T1000 (cell line): ENCODE data around the gene GLIS1.
"Not testable (repeated sequence)": the region's sequence is repeated elsewhere in the genome, so short reads cannot be mapped to it uniquely, and the experiment has no call there.

ENCODE experiments used
- DNase-seq: peaks from one replicate; lab custom pipeline; 2025; ENCODE audit warnings: mixed read lengths; lab: John Stamatoyannopoulos, UW

The GLIS1 gene

DNA sequence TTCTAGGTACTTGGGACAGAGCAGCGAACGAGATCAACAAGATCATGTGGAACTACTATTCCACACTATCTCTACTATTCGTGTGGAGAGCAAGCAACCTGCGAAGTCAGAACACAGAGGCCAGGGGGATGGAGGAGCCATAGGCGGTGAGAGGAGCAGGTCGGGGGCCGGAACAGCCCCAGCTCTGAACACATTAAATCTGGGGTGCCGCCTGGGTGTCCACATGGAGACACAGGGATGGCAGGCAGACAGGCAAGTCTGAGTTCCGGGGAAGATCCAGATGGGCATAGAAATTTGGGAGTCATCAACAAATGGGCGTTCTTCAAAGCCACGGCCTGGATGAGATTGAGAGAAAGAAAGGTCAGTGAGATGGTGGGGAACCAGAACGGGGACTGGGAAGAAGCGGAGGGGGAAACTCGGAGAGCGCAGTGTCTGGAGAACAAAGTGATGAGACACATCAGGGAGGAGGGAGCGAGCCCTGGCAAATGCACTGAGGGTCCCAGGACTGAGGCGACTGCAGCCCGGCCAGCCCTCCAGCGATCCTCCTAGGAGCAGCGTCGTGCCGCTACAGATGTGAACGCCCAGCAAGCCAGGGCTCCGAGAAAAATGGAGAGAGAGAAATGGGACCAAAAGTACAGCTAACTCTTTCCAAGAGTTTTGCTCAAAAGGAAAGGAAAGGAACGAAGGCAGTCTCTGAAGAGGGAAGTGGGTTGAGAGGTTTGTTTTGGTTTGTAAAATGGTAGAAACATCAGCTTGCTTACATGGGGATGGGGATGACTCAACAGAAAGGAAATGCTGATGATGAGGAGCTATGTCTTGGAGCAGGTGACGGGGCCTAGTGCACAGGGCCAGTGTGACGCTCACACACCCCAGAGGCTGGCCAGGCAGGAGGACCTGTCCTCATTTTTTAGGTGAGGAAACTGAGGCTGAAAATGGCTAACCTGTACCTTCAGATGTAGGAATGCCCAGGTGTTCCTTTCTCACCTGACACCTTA, 84.5 kb downstream of the GLIS1 start:
- DNase-seq = no peak

DNA sequence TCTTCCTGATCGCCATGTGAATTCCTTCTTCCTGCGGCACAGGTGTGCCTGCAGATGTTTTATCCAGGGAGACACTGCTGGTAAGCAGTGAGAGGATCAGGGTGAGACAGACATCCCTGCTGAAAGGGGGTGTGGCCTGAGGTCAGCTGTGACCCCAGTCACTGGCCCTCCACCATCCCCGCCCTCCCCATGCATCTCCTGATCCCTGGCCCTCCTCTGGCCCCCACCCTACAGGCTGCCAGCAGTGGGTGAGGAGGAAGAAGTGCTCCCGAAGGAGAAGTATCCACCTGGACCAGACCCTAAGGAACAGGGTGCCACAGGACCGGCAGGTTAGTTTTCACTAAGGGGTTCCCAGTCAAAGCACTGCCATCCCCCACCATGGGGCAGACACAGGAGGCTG, 85.3 kb downstream of the GLIS1 start:
- no peak for DNase-seq

DNA sequence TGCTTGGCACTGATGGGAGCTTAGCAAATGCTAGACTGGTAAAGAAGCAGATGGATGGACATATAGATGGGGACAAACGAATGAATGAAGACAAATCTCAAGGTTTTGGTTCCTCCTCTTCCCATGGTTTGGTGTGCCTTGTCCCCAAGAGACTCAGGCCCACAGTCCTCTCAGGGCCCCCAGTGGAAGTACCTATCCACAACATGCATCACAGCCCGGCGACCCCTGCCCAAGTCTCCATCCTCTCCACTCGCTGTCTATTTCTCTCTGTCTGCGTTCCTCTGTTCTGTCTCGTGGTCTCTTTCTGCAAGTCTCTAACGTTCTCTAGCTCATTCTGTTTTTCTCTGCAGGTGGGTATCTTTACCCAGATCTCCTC, 85.8 kb downstream of the GLIS1 start:
- DNase-seq = no peak

DNA sequence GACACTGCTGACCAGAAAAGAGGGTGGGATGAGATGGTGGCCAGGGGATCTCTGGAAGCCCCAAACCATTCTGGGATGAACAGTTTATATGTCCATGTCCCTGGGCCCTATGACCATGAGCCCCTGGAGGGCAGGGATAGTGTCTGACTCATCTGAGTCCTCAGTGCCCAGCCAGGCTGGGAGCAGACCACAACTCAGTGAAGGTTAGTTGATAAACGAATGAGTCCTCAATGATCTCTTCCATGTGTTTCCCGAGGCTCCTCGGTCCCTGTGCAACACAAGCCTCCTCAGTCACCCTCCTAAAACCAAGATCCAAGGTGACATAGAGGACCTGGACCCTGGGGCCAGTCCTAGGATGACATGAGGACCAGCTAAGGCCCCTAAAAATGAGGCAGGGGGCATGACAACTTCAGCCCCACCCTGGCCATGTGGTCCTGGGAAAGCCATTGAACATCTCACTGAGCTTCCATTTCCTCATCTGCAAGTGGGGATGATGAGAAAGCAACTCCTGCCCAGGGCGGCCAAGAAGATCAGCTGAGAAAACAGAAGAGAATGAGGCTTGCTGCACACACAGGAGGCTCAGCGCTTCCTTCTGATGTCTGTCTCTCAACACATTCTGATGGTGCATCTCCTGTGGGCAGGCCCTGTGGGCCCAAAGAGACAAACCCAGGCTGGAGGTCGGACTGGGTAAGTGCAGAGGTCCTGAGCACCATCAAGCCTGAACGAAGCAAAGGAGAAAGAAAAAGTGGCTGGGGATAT, 86.3 kb downstream of the GLIS1 start:
- no peak for DNase-seq

- no peak for DNase-seq
Observed at GRCh38 chr1:53651356-53651755, 87.6 kb downstream of the GLIS1 start.

DNA sequence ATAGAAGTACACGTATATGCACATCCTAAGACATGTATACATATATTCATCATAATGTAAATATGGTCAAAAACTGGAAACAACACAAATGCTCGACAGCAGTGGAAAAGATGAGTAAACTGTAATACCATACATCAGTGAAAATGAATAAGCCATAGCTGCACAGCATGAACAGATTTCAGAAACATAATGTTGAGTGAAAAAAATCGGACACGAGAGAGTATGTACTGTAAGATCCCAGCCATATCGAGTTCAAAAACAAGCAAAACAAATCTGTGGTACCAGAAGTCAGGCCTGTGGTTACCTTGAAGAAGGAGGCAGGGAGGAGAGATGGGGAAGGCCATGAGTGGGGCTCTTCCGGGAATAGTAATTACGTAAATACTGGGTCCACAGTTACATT, 90.4 kb downstream of the GLIS1 start:
- DNase-seq = no peak

- not testable (repeated sequence) for DNase-seq
Observed at GRCh38 chr1:53647915-53648314, 91.0 kb downstream of the GLIS1 start.

DNA sequence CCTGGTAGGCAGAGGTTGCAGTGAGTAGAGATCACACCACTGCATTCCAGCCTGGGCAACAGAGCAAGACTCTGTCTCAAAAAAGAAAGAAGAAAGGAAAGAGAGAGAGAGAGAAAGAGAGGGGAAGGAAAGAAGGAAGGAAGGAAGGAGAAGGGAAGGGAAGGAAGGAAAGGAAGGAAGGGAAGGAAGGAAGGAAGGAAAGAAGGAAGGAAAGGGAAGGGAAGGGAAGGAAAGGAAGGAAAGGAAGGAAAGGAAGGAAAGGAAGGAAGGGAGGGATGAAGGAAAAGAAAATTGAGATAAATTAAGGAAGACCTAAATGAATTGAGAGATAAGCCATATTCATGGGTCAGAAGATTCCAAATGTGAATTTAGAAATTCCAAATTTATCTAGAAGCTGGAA, 92.2 kb downstream of the GLIS1 start:
- no peak for DNase-seq

DNA sequence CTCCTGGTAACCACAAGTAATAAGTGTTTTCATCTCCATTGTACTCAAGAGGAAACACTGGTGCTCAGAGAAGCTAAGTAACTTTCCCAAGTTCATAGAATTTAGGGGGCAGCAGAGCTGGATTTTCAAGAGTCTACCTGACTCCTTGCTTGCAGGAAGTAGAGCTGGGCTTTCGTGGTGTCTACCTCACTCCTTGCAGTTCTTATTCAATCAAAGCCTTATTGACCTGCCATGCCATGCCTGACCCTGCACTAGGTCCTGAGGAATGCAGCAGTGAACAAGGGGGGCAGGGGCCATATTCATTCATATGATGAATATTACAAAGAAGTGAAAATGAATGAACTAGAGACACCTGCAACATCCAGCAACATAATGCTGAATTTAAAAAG, 93.3 kb downstream of the GLIS1 start:
- no peak for DNase-seq

GRCh38 chr1:53644909-53645689, 93.9 kb downstream of the GLIS1 start:
- DNase-seq = no peak

DNA sequence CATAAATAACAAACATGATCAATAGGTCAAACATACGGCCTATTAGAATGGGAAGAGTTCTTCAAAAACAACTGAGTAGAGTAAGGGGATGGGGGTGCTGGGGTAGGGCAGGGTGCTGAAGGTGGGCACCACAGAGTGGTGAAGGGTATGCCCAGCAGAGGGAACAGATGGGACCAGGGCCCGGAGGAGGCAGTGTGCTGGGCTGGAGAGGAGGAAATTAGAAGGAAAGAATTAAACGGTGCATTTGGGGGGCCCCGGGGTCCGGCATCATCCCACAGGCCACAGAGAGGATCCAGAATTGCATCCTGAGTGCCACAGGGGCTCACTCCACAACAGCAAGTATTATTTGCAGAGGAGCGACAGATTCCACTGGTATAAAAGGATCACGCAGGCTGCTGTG, 94.5 kb downstream of the GLIS1 start:
- no peak for DNase-seq

GRCh38 chr1:53643881-53644390, 95.0 kb downstream of the GLIS1 start:
- no peak for DNase-seq

DNA sequence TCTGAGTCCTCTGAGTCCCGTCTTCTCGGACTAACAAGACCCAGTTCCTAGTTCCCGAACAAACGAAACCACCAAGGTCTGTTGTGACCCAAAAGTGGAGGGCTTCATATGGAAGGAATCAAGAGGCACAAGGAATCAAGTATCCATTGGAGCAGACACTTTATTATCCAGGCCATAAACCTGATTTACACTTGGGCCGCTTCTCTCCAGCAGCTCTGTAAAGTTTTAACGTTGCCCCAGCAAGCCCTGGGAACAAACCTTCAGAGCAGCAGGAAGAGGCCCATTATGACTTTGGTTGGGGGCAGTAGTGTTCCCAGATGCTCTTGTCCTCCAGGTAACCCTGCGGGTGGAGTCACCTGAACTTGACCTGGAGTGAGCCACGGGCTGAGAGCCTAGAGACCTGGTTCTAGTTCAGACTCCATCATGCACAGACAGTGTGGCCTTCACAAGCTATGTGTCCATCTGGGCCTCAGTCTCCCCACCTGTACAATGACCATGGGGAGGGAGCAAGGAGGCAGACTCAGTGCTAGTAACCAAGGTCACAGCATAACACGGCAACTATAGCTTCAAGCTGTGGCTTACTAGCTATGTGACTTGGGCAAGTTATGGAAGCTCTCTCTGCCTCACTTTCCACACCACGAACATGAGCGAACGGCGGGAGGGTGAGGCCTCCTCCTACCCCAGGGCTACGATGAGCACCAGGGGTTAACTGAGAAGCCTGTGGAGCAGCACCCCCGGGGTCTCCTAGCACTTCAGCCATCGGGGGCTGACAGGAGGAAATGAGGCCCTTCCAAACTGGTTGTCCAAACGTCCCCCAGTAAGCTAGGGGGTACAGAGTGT, 95.7 kb downstream of the GLIS1 start:
- DNase-seq = no peak

- no peak for DNase-seq
Observed at GRCh38 chr1:53642607-53643006, 96.4 kb downstream of the GLIS1 start.

DNA sequence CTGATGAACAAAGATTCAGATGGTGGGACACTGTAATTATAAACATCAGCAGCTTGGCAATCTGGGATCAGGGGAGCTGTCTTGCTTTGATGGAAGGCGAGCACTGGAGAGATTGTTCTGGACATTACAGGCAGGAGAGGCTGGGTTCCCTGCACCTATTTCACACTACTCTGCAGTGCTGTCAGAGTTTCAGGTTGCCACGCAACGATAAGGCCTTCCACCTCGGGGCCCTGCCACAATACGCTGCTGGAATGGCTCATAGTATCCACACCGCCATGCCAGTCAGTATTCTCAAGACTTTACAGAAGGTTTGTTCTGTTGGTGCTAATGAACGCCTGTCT, 96.8 kb downstream of the GLIS1 start:
- DNase-seq = no peak

DNA sequence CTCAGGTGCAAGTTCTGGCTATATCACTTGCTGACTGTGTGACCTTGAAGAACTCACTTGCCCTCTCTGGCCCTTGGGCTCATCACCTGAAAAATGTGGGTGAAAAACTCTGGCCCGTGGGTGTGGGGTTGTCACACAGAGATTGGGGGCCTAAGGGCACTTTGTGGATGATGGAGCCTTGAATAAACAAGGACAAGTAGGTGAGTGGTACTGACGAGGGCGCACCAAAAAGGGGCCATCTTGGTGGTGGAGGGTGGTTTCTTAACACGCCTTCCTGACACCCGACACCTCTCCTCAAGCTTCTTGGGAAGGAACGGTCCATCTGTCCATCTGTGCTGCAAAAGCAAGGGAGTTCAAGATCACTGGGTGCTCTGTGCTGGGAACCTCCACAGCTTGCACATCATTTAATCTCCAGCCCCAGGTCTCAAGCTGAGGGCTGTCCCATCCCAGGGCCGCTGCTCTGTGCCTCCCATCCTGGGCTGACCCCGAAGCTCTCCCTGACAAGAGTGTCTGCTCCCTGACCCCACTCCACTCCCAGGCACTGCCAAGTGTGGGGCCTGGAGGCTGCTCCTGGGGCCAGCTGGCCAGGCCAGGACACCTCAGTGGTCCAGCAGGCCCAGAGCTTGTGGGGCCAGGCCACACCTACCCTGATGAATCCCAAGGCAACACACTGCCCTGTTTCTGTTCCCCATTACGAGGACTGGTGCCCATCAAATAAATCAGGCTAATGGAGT, 97.3 kb downstream of the GLIS1 start:
- no peak for DNase-seq

DNA sequence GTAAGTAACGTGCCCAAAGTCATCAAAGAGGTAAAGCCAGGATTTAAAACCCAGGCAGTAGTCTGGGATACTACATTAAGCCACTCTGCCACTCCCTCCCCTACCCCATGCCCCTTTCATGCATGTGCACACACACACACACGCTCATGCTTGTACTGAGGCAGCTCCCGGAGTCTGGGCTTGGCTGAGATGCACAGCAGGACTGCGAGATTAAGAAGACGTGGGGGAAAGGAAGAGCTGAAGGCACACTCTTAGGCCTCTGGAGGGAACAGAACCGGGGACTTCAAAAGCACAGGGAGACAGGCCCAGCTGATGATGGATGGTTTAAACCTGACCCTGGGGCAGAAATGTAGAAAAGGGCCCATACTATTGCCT, 98.3 kb downstream of the GLIS1 start:
- no peak for DNase-seq

GRCh38 chr1:53639996-53640700, 98.8 kb downstream of the GLIS1 start:
- DNase-seq = no peak

DNA sequence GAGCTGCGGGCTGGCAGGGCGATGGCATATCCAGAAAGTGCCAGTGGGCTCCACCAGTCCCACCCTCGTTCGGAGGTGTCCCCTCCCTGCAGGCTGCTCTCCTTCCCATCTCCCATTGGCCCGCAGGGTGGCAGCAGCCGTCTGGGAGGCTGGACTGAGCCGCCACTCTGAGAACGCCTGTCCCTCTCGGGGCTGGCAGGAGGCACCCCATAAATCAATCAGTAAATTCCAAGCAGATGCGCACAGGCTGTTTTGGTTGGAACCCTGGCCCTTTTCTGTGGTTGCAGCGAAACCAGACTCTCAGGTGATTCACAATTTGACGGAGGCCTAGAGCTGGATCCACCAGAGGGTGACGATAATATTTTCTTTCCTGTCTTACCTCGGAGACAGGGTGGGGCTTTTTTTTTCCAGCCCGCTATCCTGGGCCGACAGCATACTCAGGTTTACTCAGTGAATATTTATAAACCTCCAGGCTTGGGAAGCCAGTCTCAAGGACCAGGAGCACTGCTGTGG, 99.7 kb downstream of the GLIS1 start:
- no peak for DNase-seq
